A549 (cell line): Measurements from ENCODE around the gene FGD5. TPM values are rescaled to one million over a fixed set of nuclear protein-coding genes. Genes with fewer than 3 reads are reported as not detected.

ENCODE experiments used
- ATAC-seq, 2 experiments: fragments of 200-7000 bp in 1 of 2; fragments of >200 bp in 1 of 2; cut with Nextera tagmentation in 1 of 2; cut with Tn5 transposase in 1 of 2; 3 replicates each; pipeline versions ENCODE4 v1.8.0 to v1.9.1; 2018 to 2020; ENCODE audit warnings: mild to moderate bottlenecking in 1 of 2, moderate library complexity in 1 of 2
- CTCF ChIA-PET: fragments of 300-600 bp; sonication (Branson Sonifier 250); formaldehyde crosslinking; extraction: SDS; loops from one replicate; lab custom pipeline; 2021; ENCODE audit warnings: antibody characterized with exemption, inconsistent platforms; lab: Yijun Ruan, JAX
- POLR2A ChIA-PET: fragments of 350-600 bp; formaldehyde crosslinking; extraction: SDS; loops from one replicate; lab custom pipeline; 2021; ENCODE audit warnings: antibody characterized with exemption, inconsistent platforms; lab: Yijun Ruan, JAX
- DNase-seq, 2 experiments: peaks; one replicate each; pipeline versions ENCODE4 v3.0.0 to v3.0.0-alpha.2; 2011 to 2016; ENCODE audit warnings: low read depth in 1 of 2, low spot score in 1 of 2
- FAIRE-seq: peaks from 2 replicates; lab custom pipeline; 2011; peaks lifted over from hg19 to GRCh38; lab: Jason Lieb, UNC
- H3K27ac ChIP-seq, 2 experiments: fragments of >200 bp; sonication (Bioruptor Twin); formaldehyde crosslinking; 3 replicates each; pipeline ENCODE4 v1.5.1; 2016 to 2017
- H3K4me1 ChIP-seq: fragments of >200 bp; sonication (Bioruptor Twin); formaldehyde crosslinking; 3 replicates; pipeline ENCODE4 v1.6.1; 2016
- H3K4me2 ChIP-seq: fragments of >200 bp; sonication (Bioruptor Twin); formaldehyde crosslinking; 3 replicates; pipeline ENCODE4 v1.6.1; 2016
- H3K4me3 ChIP-seq: fragments of >200 bp; sonication (Bioruptor Twin); formaldehyde crosslinking; 3 replicates; pipeline ENCODE4 v1.5.1; 2016
- H3K9me3 ChIP-seq: fragments of >200 bp; sonication (Bioruptor Twin); formaldehyde crosslinking; 3 replicates; pipeline ENCODE4 v1.6.1; 2016
- CHD4 ChIP-seq: fragments of 200-600 bp; sonication (generic); IDR thresholded peaks from 2 replicates; pipeline ENCODE4 v1.6.1; 2016; ENCODE audit warnings: antibody characterized with exemption, mild to moderate bottlenecking, borderline replicate concordance
- CTCF ChIP-seq: fragments of >200 bp; sonication (Bioruptor Twin); formaldehyde crosslinking; IDR thresholded peaks from 3 replicates; pipeline ENCODE4 v1.5.1; 2016
- ELK1 ChIP-seq: fragments of 150-350 bp; IDR thresholded peaks from 2 replicates; pipeline ENCODE4 v1.6.1; 2014; ENCODE audit warnings: low read depth, mild to moderate bottlenecking, low read length
- HES2 ChIP-seq: fragments of >200 bp; sonication (Bioruptor Twin); formaldehyde crosslinking; IDR thresholded peaks from 2 replicates; pipeline ENCODE4 v1.6.1; 2016
- HOXA7 ChIP-seq: fragments of 250-450 bp; sonication (Bioruptor Pico); IDR thresholded peaks from 2 replicates; pipeline ENCODE4 v1.5.0; 2020; ENCODE audit warnings: mild to moderate bottlenecking, moderate library complexity
- JUN ChIP-seq, 2 experiments: fragments of >200 bp; sonication (Bioruptor Twin); formaldehyde crosslinking; IDR thresholded peaks; 2 replicates in 1 of 2; 3 replicates in 1 of 2; pipeline ENCODE4 v1.6.1; 2016 to 2017
- MAX ChIP-seq: IDR thresholded peaks from 2 replicates; pipeline ENCODE4 v1.6.1; 2012
- PHF8 ChIP-seq: fragments of 200-600 bp; sonication (generic); IDR thresholded peaks from 2 replicates; pipeline ENCODE4 v1.6.1; 2016; ENCODE audit warnings: low read depth, mild to moderate bottlenecking, antibody characterized with exemption, moderate library complexity, borderline replicate concordance
- POLR2A ChIP-seq: IDR thresholded peaks from 2 replicates; pipeline ENCODE4 v1.6.1; 2012; ENCODE audit warnings: mild to moderate bottlenecking, low read length
- RAD21 ChIP-seq, 2 experiments: fragments of >200 bp in 1 of 2; sonication (Bioruptor Twin) in 1 of 2; formaldehyde crosslinking in 1 of 2; IDR thresholded peaks in 1 of 2; conservative IDR thresholded peaks in 1 of 2; 2 replicates in 1 of 2; 3 replicates in 1 of 2; pipeline ENCODE4 v1.6.1; 2012 to 2018; ENCODE audit warnings: inconsistent platforms in 1 of 2
- RNF2 ChIP-seq: fragments of 200-600 bp; sonication (generic); IDR thresholded peaks from 2 replicates; pipeline ENCODE4 v1.6.1; 2016; ENCODE audit warnings: low read depth, mild to moderate bottlenecking, antibody characterized with exemption, moderate library complexity, borderline replicate concordance
- SMC3 ChIP-seq: fragments of >200 bp; sonication (Bioruptor Twin); formaldehyde crosslinking; IDR thresholded peaks from 3 replicates; pipeline ENCODE4 v1.6.1; 2018; ENCODE audit warnings: inconsistent platforms
- ZNF302 ChIP-seq: fragments of 250-450 bp; sonication (Bioruptor Pico); IDR thresholded peaks from 2 replicates; pipeline ENCODE4 v1.9.0; 2021; ENCODE audit warnings: inconsistent platforms, mild to moderate bottlenecking, moderate library complexity
- WGBS: methylation state at CpG from one replicate; pipeline ENCODE4 v1.1.6; 2017; ENCODE audit errors: missing lambda C conversion rate; 5-methylcytosine and 5-hydroxymethylcytosine counted together
- polyA plus RNA-seq, 4 experiments: library from polyadenylated mRNA; depleted of rRNA in 3 of 4; stranded (reverse); fragments of >200 nt; fragmentation: RNase III in 1 of 4; extraction: RNeasy Plus Mini Kit Qiagen cat#74134 plus additional on column Dnase treatment in 1 of 4; gene quantifications; 2 replicates in 3 of 4; 3 replicates in 1 of 4; pipeline ENCODE4 v1.2.3, GENCODE V29; 2011 to 2017

Gene FGD5
- polyA plus RNA-seq, 2 of the 4 experiments (the other 2 are of a cell fraction): 0.16 TPM; not detected in 1

GRCh38 chr3:14789221-14789620 is 29.5 kb upstream of the FGD5 start:
- CTCF ChIA-PET: interaction anchor here (0.5 to 12.3 kb wide), 6 partner anchors 9 to 585 kb away, joined by 3 to 160 read pairs (median 4); no protein-coding TSS in a partner anchor
- no peak overlapping the region for H3K4me3 ChIP-seq
- TF ChIP-seq JUN (IDR thresholded peaks at IDR 0.05): no peak
- 58% methylated on average over 5 of the region's 5 CpGs for WGBS
- no peaks in the 10 kb centered on the region for H3K9me3 ChIP-seq
- H3K4me1 ChIP-seq: no peaks in the 10 kb centered on the region
- DNase-seq: no peak
- FAIRE-seq: no peak
- ATAC-seq: no peak
- POLR2A ChIA-PET: no interaction called here
- H3K27ac ChIP-seq: no peak overlapping the region
- 0 out of 3 replicates have a peak overlapping the region, but pooled peaks have one; percentile 27 for H3K4me2 ChIP-seq

GRCh38 chr3:14789640-14790285 is 29.0 kb upstream of the FGD5 start:
- 44% methylated on average over 10 of the region's 10 CpGs for WGBS
- no peaks in the 10 kb centered on the region for H3K4me1 ChIP-seq

GRCh38 chr3:14791343-14791945 is 27.3 kb upstream of the FGD5 start:
- WGBS: 31% methylated on average over 10 of the region's 15 CpGs
- POLR2A ChIA-PET: no interaction called here
- ATAC-seq: peak; percentile 73 to 94

More at GRCh38 chr3:14789640-14790285, 29.0 kb upstream of the FGD5 start:
- DNase-seq (no peak), ATAC-seq (no peak), FAIRE-seq (no peak)
- H3K9me3 ChIP-seq: no peaks in the 10 kb centered on the region
- no peak overlapping the region for H3K27ac ChIP-seq
- TF ChIP-seq CTCF (no peak), ELK1 (no peak), PHF8 (no peak), RNF2 (no peak), ZNF302 (CRISPR knock-in tag) (no peak), CHD4 (no peak), JUN (IDR thresholded peaks at IDR 0.05) (no peak), HOXA7 (CRISPR knock-in tag) (no peak), HES2 (no peak), SMC3 (no peak)
- H3K4me2 ChIP-seq: 0 out of 3 replicates have a peak overlapping the region, but pooled peaks have one; percentile 27
- POLR2A ChIA-PET: no interaction called here
- CTCF ChIA-PET: interaction anchor here (1.1 to 12.3 kb wide), 7 partner anchors 7 to 133 kb away, joined by 3 to 160 read pairs (median 5); no protein-coding TSS in a partner anchor
- H3K4me3 ChIP-seq: no peak overlapping the region

More at GRCh38 chr3:14791343-14791945, 27.3 kb upstream of the FGD5 start:
- TF ChIP-seq SMC3 (peak; percentile 87), MAX (no peak), POLR2A (no peak), RAD21 (conservative IDR thresholded peaks at IDR 0.05 in 1 of 2, IDR thresholded peaks at IDR 0.05 in 1 of 2) (peak; percentile 81 to 87), CTCF (peak; percentile 78)
- Histone ChIP-seq H3K4me2 (peak overlapping the region; percentile 62), H3K4me3 (no peak overlapping the region), H3K4me1 (no peaks in the 10 kb centered on the region), H3K9me3 (no peaks in the 10 kb centered on the region), H3K27ac (no peak overlapping the region)
- FAIRE-seq (peak; percentile 32), DNase-seq (peak; percentile 62 to 76)
- CTCF ChIA-PET: interaction anchor here (0.7 to 12.3 kb wide), 14 partner anchors 9 to 131 kb away, joined by 3 to 160 read pairs (median 4); no protein-coding TSS in a partner anchor
